Stimulated activated CD8-positive, alpha-beta memory T cell treated with anti-CD3 and anti-CD28 coated beads, Interleukin-7, amount 100 ng/mL, for 24 hours (primary cell): Measurements from ENCODE around the gene CPED1.
"Not testable (repeated sequence)": the region's sequence is repeated elsewhere in the genome, so short reads cannot be mapped to it uniquely, and the experiment has no call there.

Experiments used
- DNase-seq: peaks from one replicate; pipeline ENCODE4 v3.0.0-alpha.2; 2020; ENCODE audit warnings: low read depth

CPED1 gene

DNA sequence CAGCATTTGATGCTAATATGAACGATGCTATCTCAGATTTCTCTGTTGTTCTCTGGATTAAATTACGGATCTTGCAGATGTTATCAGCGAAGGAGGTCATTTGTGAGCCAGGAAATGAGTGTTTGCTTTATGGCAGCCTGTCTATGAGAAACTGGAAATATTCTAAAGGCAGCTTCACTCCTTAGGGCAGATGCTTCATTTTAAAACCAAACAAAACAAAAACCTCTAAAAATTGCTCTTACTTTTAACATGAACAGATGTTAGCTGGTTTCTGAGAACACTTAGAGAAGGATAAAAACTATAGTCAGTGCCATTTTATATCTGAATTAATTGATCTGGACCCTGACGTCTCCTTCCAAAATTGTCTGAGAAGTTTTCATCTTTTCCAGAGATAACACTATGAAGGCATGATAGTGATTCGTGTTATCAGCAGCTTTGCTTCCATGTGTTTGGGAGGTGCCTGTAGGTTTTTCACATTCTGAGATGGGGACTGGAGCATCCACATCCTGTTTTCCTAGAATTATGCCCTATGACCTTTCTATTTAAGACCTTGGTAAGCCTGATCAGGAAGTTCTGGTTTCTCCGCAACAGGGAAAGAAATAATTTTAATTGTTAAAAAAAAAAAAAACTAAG is 53.1 kb downstream of the CPED1 start:
- DNase-seq = no peak

- no peak for DNase-seq
Measured at GRCh38 chr7:121042195-121042594, 53.7 kb downstream of the CPED1 start.

- DNase-seq = no peak
Measured at GRCh38 chr7:121042899-121043298, 54.4 kb downstream of the CPED1 start.

DNA sequence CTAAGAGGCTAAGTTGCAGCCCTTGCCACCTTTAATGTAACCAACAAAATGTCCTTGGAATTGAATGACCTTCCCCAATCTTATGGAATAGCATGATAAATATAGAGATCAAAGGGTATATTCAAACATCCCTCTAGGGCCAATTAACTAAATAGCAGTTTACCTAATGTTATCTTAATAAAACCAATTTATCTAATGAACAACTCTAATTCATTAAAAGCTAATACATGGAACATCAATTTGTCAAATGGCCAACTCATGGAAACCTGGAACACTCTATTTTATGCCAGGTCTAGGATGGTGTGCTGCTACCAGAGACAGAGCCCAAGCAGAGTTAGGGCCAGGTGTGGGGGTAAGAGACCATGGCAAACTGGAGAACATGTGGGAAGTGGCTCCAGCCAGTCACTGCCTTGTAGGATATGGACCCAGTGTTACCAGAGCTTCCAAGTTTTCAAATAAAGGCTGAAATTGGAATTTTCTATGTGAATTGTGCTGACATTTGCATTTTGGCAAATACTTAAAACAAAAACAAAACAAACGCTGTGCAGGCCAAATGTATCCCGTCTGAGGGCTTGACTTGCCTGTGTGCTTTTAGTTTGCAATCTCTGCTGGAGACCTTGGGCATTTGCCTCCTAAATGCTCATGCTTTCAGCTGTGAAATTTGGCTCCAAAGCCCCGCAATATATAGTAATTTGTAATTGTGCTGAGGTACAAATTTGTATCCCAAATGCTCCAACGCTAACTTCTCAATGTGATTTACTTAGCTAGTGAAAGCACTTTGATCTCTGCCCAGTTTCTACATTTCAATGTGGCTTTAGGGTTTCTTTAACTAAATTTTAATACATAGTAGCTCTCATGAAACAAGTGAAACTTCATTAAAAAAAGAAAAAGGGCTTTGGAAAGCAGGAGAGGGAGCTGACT is 55.1 kb downstream of the CPED1 start:
- no peak for DNase-seq

DNA sequence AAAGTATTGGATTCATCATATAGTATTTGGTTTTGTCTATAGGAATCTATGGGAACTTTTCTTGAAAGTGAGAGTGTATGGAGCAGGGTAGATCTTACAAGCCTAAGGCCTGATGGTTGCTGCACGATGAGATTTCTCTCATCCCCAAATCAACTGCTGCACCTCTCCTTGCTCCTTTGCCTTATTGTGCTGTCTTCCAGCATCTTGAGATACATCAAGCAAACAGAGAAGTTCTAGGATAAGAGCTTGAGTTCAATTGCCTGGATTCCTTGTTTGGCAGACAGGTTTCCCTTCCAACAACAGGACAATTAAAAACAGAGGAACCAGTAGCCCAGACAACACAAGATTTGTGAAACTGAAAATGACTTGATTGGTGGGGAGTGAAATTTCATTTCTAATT is 56.6 kb downstream of the CPED1 start:
- DNase-seq = no peak

GRCh38 chr7:121046009-121046408 is 57.5 kb downstream of the CPED1 start:
- DNase-seq = no peak

GRCh38 chr7:121046893-121047468 is 58.5 kb downstream of the CPED1 start:
- no peak for DNase-seq

DNA sequence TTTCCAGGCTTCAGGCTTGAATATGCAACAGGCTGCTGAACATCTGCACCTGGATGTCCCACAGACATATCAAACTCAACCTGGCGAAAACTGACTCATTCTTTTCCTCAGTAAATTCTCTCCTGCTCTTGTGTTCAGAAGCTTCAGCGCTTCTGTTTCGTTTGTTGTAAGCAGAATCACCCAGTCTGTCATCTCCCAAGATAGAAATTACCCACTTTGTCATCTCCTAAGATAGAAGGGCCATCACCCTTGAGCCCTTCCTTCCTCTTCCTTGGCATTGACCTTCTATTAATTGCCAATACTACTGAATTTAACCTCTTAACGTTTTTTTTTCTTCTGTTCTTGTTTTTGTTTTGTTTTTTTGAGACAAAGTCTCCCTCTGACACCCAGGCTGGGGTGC is 59.7 kb downstream of the CPED1 start:
- no peak for DNase-seq

GRCh38 chr7:121049028-121049791 is 60.7 kb downstream of the CPED1 start:
- DNase-seq = no peak

GRCh38 chr7:121049897-121050296 is 61.4 kb downstream of the CPED1 start:
- DNase-seq = no peak

DNA sequence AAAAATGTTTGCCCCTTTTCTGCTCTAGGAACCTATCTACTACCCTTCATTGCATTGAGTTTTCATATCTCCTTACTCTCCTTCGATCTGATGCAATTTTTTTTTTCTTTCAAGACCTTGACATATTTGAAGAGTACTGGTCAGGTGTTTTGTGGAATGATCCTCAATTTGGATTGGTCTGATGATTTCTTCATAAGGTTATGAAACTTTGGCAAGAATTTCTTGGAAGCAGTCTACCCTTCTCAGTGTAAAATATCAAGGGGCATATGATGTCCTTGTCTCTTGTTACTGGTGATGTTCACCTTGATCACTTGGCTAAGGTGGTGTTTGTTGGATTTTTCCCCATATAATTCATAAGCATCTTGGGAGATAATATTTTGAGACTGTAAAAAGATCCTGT is 64.7 kb downstream of the CPED1 start:
- no peak for DNase-seq

- no peak for DNase-seq
Measured at GRCh38 chr7:121054925-121055324, 66.4 kb downstream of the CPED1 start.

- DNase-seq = no peak
Measured at GRCh38 chr7:121057878-121058277, 69.4 kb downstream of the CPED1 start.

DNA sequence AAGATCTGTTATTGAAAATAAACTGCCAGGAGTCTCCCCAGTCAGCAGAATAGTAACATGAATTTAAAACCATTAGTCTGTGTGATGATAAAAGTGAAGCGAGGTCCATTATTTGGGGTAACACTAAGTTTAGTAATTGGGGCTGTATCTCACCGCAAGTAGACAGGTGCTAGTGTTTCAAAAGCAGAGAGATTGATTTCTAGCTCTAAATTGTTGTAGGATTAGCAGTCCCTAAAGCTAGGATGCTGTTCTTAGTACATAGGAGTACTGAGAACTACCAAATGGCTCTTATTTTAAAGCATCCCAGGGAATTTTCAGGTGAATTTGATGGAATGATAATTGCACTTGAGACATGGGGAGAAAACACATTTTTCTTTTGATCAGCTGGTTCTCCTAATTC is 70.5 kb downstream of the CPED1 start:
- no peak for DNase-seq

DNA sequence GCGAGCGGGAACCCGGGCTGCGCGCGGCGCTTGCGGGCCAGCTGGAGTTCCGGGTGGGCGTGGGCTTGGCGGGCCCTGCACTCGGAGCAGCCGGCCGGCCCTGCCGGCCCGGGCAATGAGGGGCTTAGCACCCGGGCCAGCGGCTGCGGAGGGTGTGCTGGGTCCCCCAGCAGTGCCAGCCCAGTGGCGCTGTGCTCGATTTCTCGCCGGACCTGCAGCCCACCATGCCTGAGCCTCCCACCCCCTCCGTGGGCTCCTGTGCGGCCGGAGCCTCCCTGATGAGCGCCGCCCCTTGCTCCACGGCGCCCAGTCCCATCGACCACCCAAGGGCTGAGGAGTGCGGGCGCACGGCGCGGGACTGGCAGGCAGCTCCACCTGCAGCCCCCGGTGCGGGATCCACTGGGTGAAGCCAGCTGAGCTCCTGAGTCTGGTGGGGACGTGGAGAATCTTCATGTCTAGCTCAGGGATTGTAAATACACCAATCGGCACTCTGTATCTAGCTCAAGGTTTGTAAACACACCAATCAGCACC is 71.5 kb downstream of the CPED1 start:
- not testable (repeated sequence) for DNase-seq

DNA sequence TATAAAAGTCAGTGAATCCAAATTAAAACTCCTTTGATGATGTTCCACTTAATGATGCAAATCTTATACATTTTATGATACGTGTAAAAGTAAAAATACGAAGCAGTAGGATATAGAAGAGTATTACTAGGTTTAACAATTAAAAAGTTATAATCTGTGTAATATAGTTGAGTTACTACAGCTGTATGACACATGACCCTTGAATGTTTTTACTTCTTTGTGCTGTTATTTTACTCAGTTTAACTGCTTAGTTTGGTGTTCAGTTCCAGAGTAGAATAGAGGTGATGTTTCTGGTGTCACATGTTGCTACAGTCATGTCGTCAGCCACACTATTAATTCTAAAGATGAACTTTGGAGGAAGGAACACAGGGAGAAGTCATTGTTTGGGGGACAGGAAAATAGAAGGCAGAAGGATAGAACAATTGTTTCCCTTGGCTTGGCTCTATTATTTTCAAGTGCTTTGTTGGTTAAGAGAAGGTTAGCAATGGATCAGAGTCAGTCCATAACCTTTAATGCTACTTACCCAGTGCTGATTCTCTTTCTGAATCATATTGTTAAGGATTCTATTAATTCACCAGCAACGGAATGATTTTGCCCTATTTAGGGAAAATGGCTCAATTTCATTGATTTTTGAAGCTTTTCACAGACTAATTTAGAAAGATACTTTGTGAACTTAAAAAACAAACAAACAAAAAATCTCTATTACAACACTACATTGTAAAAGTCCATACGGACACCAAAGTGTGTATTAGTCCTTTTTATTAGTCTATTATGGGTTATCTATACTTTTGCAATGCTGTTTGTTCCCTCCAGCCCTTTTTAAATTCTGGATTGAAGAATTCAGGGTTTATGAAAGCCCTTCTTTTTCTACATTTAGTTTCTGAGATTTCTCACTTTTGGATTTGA is 73.4 kb downstream of the CPED1 start:
- no peak for DNase-seq

DNA sequence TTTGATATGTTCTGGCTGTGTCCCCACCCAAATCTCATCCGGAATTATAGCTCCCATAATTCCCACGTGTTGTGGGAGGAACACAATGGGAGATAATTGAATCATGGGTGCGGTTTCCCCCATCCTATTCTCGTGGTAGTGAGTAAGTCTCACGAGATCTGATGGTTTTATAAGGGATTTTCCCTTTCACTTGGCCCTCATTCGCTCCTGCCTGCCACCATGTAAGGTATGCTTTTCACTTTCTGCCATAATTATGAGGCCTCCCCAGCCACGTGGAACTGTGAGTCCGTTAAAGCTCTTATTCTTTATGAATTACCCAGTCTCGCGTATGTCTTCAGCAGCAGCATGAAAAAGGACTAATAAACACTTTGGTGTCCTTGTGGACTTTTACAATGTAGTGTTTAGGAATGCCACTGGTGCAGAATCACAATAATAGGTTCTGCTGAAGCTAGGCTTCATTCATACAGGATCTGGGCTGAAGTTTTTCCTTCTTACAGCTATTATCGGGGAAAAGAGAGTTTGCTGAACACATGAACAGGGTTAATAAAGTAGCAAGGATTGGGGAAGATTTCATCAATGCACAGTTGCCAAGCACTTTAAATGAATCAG is 74.3 kb downstream of the CPED1 start:
- DNase-seq = no peak

GRCh38 chr7:121067717-121068116 is 79.2 kb downstream of the CPED1 start:
- not testable (repeated sequence) for DNase-seq

- DNase-seq = no peak
Measured at GRCh38 chr7:121069346-121070100, 81.0 kb downstream of the CPED1 start.

- no peak for DNase-seq
Measured at GRCh38 chr7:121071132-121071531, 82.6 kb downstream of the CPED1 start.
